H1 (cell line): ENCODE results near the gene TRAF1. TPM values are rescaled to one million over a fixed set of nuclear protein-coding genes. Genes with fewer than 3 reads are reported as not detected.

Source experiments
- CTCF ChIA-PET: fragments of 300-600 bp; sonication (Branson Sonifier 250); formaldehyde crosslinking; loops from one replicate; lab custom pipeline; 2021; ENCODE audit not compliant: partially characterized antibody; lab: Charles Lee
- POLR2A ChIA-PET: fragments of 300-600 bp; sonication (Branson Sonifier 250); formaldehyde crosslinking; loops from one replicate; lab custom pipeline; 2021; ENCODE audit warnings: inconsistent platforms; ENCODE audit not compliant: partially characterized antibody; lab: Charles Lee
- DNase-seq, 2 experiments: peaks; one replicate each; pipeline versions ENCODE4 v3.0.0 to v3.0.0-alpha.2; 2010 to 2022; ENCODE audit warnings: low spot score in 2 of 2, low read depth in 1 of 2, mixed read lengths in 1 of 2
- FAIRE-seq: peaks from 2 replicates; lab custom pipeline; 2011; peaks lifted over from hg19 to GRCh38; lab: Jason Lieb, UNC
- H2AFZ ChIP-seq: 2 replicates; pipeline ENCODE4 v1.8.1; 2012; ENCODE audit warnings: low read length, inconsistent platforms
- H2AK5ac ChIP-seq: 2 replicates; pipeline ENCODE4 v1.6.1; 2013; ENCODE audit warnings: low read depth, low read length
- H2BK120ac ChIP-seq: replicated peaks from 2 replicates; pipeline ENCODE3; 2013; ENCODE audit warnings: low read depth, low read length, inconsistent platforms
- H2BK12ac ChIP-seq: 2 replicates; pipeline ENCODE4 v1.6.1; 2013; ENCODE audit warnings: low read depth, low read length
- H2BK15ac ChIP-seq: 2 replicates; pipeline ENCODE4 v1.6.1; 2013; ENCODE audit warnings: low read length
- H2BK20ac ChIP-seq: 2 replicates; pipeline ENCODE4 v1.6.1; 2013; ENCODE audit warnings: low read length
- H2BK5ac ChIP-seq: 2 replicates; pipeline ENCODE4 v1.6.1; 2013; ENCODE audit warnings: low read depth, low read length
- H3K14ac ChIP-seq: 2 replicates; pipeline ENCODE4 v1.6.1; 2013; ENCODE audit warnings: inconsistent platforms; ENCODE audit not compliant: insufficient read length
- H3K18ac ChIP-seq: 2 replicates; pipeline ENCODE4 v1.6.1; 2013; ENCODE audit warnings: low read length; ENCODE audit errors: extremely low read depth
- H3K23ac ChIP-seq: 2 replicates; pipeline ENCODE4 v1.6.1; 2013; ENCODE audit warnings: inconsistent platforms; ENCODE audit not compliant: insufficient read length
- H3K23me2 ChIP-seq: 2 replicates; pipeline ENCODE4 v1.6.1; 2013; ENCODE audit warnings: low read depth, low read length
- H3K27ac ChIP-seq: 2 replicates; pipeline ENCODE4 v1.6.1; 2011; ENCODE audit warnings: low read depth, low read length, inconsistent platforms
- H3K27me3 ChIP-seq, 4 experiments: replicated peaks in 1 of 4; 1 replicate in 1 of 4; 2 replicates in 3 of 4; pipeline versions ENCODE4 v1.6.1 to v1.8.1; 2011 to 2013; ENCODE audit warnings: low read length in 3 of 4, mild to moderate bottlenecking in 3 of 4, inconsistent platforms in 2 of 4, mixed read lengths in 2 of 4, moderate library complexity in 1 of 4; ENCODE audit not compliant: control insufficient read depth in 3 of 4, insufficient read depth in 3 of 4; ENCODE audit errors: extremely low read depth in 1 of 4
- H3K36me3 ChIP-seq, 4 experiments: 2 replicates each; pipeline versions ENCODE4 v1.6.1 to v1.8.1; 2011 to 2013; ENCODE audit warnings: mild to moderate bottlenecking in 4 of 4, low read length in 3 of 4, moderate library complexity in 2 of 4, control low read depth in 1 of 4, inconsistent platforms in 1 of 4; ENCODE audit not compliant: insufficient read depth in 4 of 4, control insufficient read depth in 2 of 4
- H3K4ac ChIP-seq: replicated peaks from 2 replicates; pipeline ENCODE3; 2013; ENCODE audit warnings: low read length, low read depth, mixed read lengths, inconsistent platforms; ENCODE audit not compliant: insufficient read length
- H3K4me1 ChIP-seq, 4 experiments: replicated peaks in 1 of 4; 1 replicate in 1 of 4; 2 replicates in 3 of 4; pipeline versions ENCODE4 v1.6.1 to v1.8.1; 2011 to 2013; ENCODE audit warnings: low read length in 3 of 4, inconsistent platforms in 2 of 4, mixed read lengths in 1 of 4; ENCODE audit not compliant: insufficient read depth in 4 of 4, control insufficient read depth in 3 of 4
- H3K4me2 ChIP-seq, 2 experiments: 2 replicates each; pipeline versions ENCODE4 v1.6.1 to v1.8.1; 2011 to 2013; ENCODE audit warnings: low read depth in 2 of 2, low read length in 2 of 2, control low read depth in 1 of 2, inconsistent platforms in 1 of 2, mild to moderate bottlenecking in 1 of 2; ENCODE audit not compliant: insufficient read depth in 1 of 2
- H3K4me3 ChIP-seq, 4 experiments: fragments of 200-600, 300-600 bp in 1 of 4; sonication (generic), shearing (Covaris generic), sonication (Bioruptor Twin) in 1 of 4; 2 replicates each; pipeline versions ENCODE4 v1.5.1 to v1.8.1; 2011 to 2016; ENCODE audit warnings: low read length in 4 of 4, low read depth in 3 of 4, control low read depth in 2 of 4, inconsistent platforms in 2 of 4, mild to moderate bottlenecking in 2 of 4, mixed read lengths in 1 of 4, moderate library complexity in 1 of 4; ENCODE audit not compliant: insufficient read depth in 2 of 4; ENCODE audit errors: extremely low read depth in 1 of 4
- H3K56ac ChIP-seq: replicated peaks from 2 replicates; pipeline ENCODE3; 2013; ENCODE audit warnings: low read depth, mild to moderate bottlenecking, mixed read lengths, low read length, inconsistent platforms; ENCODE audit not compliant: insufficient read length
- H3K79me1 ChIP-seq: 2 replicates; pipeline ENCODE4 v1.6.1; 2013; ENCODE audit warnings: low read depth, low read length, control low read depth
- H3K79me2 ChIP-seq, 2 experiments: 2 replicates each; pipeline versions ENCODE4 v1.6.1 to v1.8.1; 2012 to 2013; ENCODE audit warnings: low read length in 2 of 2, mild to moderate bottlenecking in 2 of 2, inconsistent platforms in 1 of 2; ENCODE audit not compliant: insufficient read depth in 2 of 2, control insufficient read depth in 1 of 2
- H3K9ac ChIP-seq, 4 experiments: replicated peaks in 1 of 4; 1 replicate in 1 of 4; 2 replicates in 3 of 4; pipeline versions ENCODE4 v1.6.1 to v1.8.1; 2011 to 2013; ENCODE audit warnings: low read depth in 3 of 4, low read length in 3 of 4, control low read depth in 2 of 4, mild to moderate bottlenecking in 2 of 4, moderate library complexity in 2 of 4, inconsistent platforms in 1 of 4; ENCODE audit errors: extremely low read depth in 1 of 4
- H3K9me3 ChIP-seq, 2 experiments: 2 replicates each; pipeline versions ENCODE4 v1.6.1 to v1.8.1; 2012 to 2013; ENCODE audit warnings: mild to moderate bottlenecking in 2 of 2, moderate library complexity in 2 of 2, control low read depth in 1 of 2, inconsistent platforms in 1 of 2, low read depth in 1 of 2, low read length in 1 of 2, mixed read lengths in 1 of 2; ENCODE audit not compliant: insufficient read depth in 2 of 2
- H4K20me1 ChIP-seq, 2 experiments: replicated peaks in 1 of 2; 2 replicates each; pipeline versions ENCODE3 to v1.8.1; 2011 to 2013; ENCODE audit warnings: inconsistent platforms in 2 of 2, low read length in 2 of 2, mild to moderate bottlenecking in 1 of 2; ENCODE audit not compliant: insufficient read depth in 2 of 2, control insufficient read depth in 1 of 2
- H4K5ac ChIP-seq: 2 replicates; pipeline ENCODE4 v1.6.1; 2013; ENCODE audit warnings: low read length, low read depth, mixed read lengths, inconsistent platforms; ENCODE audit not compliant: insufficient read length
- H4K8ac ChIP-seq: 2 replicates; pipeline ENCODE4 v1.8.0; 2013; ENCODE audit warnings: mild to moderate bottlenecking, moderate library complexity, low read length, inconsistent platforms; ENCODE audit not compliant: insufficient read depth; ENCODE audit errors: extremely low read depth
- H4K91ac ChIP-seq: replicated peaks from 2 replicates; pipeline ENCODE3; 2013; ENCODE audit warnings: low read length, mixed read lengths, inconsistent platforms; ENCODE audit not compliant: insufficient read length
- BRCA1 ChIP-seq: IDR thresholded peaks from 2 replicates; pipeline ENCODE4 v1.6.1; 2012; ENCODE audit warnings: low read depth, low read length, improper control_type of control experiment
- CBX5 ChIP-seq: fragments of 300-800, 300-1000 bp; sonication (generic); IDR thresholded peaks from 2 replicates; pipeline ENCODE4 v1.7.1; 2016; ENCODE audit warnings: antibody characterized with exemption, low read length, low read depth
- CTCF ChIP-seq, 3 experiments: IDR thresholded peaks; 1 replicate in 2 of 3; 2 replicates in 1 of 3; pipeline versions ENCODE4 v1.5.1 to v1.6.1; 2011; ENCODE audit warnings: low read length in 3 of 3, mild to moderate bottlenecking in 3 of 3, inconsistent platforms in 2 of 3, low read depth in 1 of 3, moderate library complexity in 1 of 3; ENCODE audit not compliant: insufficient read depth in 1 of 3; ENCODE audit errors: control extremely low read depth in 1 of 3
- E2F6 ChIP-seq: IDR thresholded peaks from 2 replicates; pipeline ENCODE4 v1.6.1; 2012; ENCODE audit warnings: inconsistent platforms
- EGR1 ChIP-seq: IDR thresholded peaks from 2 replicates; pipeline ENCODE4 v1.6.1; 2011; ENCODE audit warnings: low read depth, low read length, borderline replicate concordance
- MAFK ChIP-seq: IDR thresholded peaks from 2 replicates; pipeline ENCODE4 v1.6.1; 2012; ENCODE audit warnings: low read depth, mild to moderate bottlenecking, improper control_type of control experiment, low read length
- PHF8 ChIP-seq: fragments of 200-600 bp; sonication (generic); conservative IDR thresholded peaks from 2 replicates; pipeline ENCODE4 v1.7.1; 2012; ENCODE audit warnings: low read depth, mild to moderate bottlenecking, inconsistent platforms, low read length, moderate library complexity
- SIX5 ChIP-seq: IDR thresholded peaks from 2 replicates; pipeline ENCODE4 v1.6.1; 2011; ENCODE audit warnings: mild to moderate bottlenecking, low read depth, low read length
- TAF7 ChIP-seq: optimal IDR thresholded peaks from 2 replicates; pipeline ENCODE3; 2011; ENCODE audit warnings: low read depth, mild to moderate bottlenecking, inconsistent platforms, low read length, moderate library complexity, borderline replicate concordance
- TBP ChIP-seq: IDR thresholded peaks from 2 replicates; pipeline ENCODE4 v1.6.1; 2011; ENCODE audit warnings: low read depth, low read length, improper control_type of control experiment
- ZNF274 ChIP-seq: IDR thresholded peaks from 2 replicates; pipeline ENCODE4 v1.7.0; 2012; ENCODE audit warnings: low read length, borderline replicate concordance; ENCODE audit errors: extremely low read depth
- WGBS, 2 experiments: shearing (Covaris generic) in 1 of 2; methylation state at CpG; one replicate each; pipeline versions ENCODE4 v1.1.6 to v1.1.7; 2013 to 2015; ENCODE audit warnings: low lambda C conversion rate in 2 of 2, mixed read lengths in 2 of 2, inconsistent platforms in 1 of 2, low coverage in 1 of 2, missing lambda C conversion rate in 1 of 2; ENCODE audit not compliant: insufficient replicate concordance in 2 of 2, insufficient coverage in 1 of 2, insufficient read length in 1 of 2; ENCODE audit errors: extremely low coverage in 1 of 2, missing lambda C conversion rate in 1 of 2; 5-methylcytosine and 5-hydroxymethylcytosine counted together
- polyA plus RNA-seq, 7 experiments: library from polyadenylated mRNA; depleted of rRNA in 3 of 7; stranded (reverse) in 5 of 7; unstranded in 2 of 7; fragments of >200 nt in 5 of 7; fragments of 200-250 nt in 2 of 7; gene quantifications; 1 replicate in 5 of 7; 2 replicates in 1 of 7; 4 replicates in 1 of 7; pipeline versions ENCODE4 v1.2.1 to v1.2.3, GENCODE V29; 2011 to 2013; ENCODE audit warnings: missing spikeins in 2 of 7, mixed read lengths in 2 of 7
- total RNA-seq: library from RNA; stranded (reverse); fragmentation: NEBNext Ultra II Directional; extraction: Animal tissue kit (Norgen Biotek cat#: 25700); gene quantifications from 2 replicates; pipeline ENCODE4 v1.2.1, GENCODE V29; 2021

The TRAF1 gene
- total and polyA plus RNA-seq, 2 of the 8 experiments (the other 6 are each of a cell fraction or from before 2014, with no cell fraction given): 1.6 to 3.2 TPM

GRCh38 chr9:120914953-120915352 is 11.6 kb downstream of the TRAF1 start:
- Histone ChIP-seq H2BK120ac (no peak overlapping the region), H3K18ac (no peak overlapping the region), H3K23me2 (no peaks in the 10 kb centered on the region), H3K4me2 (no peak overlapping the region), H2AK5ac (no peak overlapping the region), H3K36me3 (no peaks in the 10 kb centered on the region), H3K9me3 (no peaks in the 10 kb centered on the region), H3K4me3 (no peak overlapping the region), H3K27me3 (no peaks in the 10 kb centered on the region; a peak in 1 of 7 replicates), H2BK15ac (no peak overlapping the region), H3K56ac (no peak overlapping the region), H3K27ac (no peak overlapping the region), H4K5ac (no peak overlapping the region), H3K79me1 (no peaks in the 10 kb centered on the region), H2BK5ac (no peak overlapping the region), H3K4ac (no peak overlapping the region), H4K91ac (no peak overlapping the region), H2BK12ac (no peak overlapping the region), H3K9ac (no peak overlapping the region), H4K20me1 (no peaks in the 10 kb centered on the region), H2AFZ (no peak overlapping the region), H2BK20ac (no peak overlapping the region), H3K79me2 (no peaks in the 10 kb centered on the region), H3K23ac (no peak overlapping the region), H3K4me1 (peaks cover 0 to 12% (median 8%) of the 10 kb centered on the region in 4 experiments; a peak in 5 of 7 replicates), H4K8ac (no peak overlapping the region), H3K14ac (no peak overlapping the region)
- CTCF ChIA-PET: interaction anchor here (8.5 kb wide), 1 partner anchor 16 kb away, joined by 71 read pairs; no protein-coding TSS in a partner anchor
- DNase-seq (no peak), FAIRE-seq (no peak)
- WGBS, 2 experiments: 90% methylated on average over 6 of the region's 6 CpGs; no CpG with 5 or more reads in 1 of the 2 experiments
- POLR2A ChIA-PET: interaction anchor here (2.5 kb wide), 1 partner anchor 10 kb away, joined by 7 read pairs; no protein-coding TSS in a partner anchor
- TF ChIP-seq BRCA1: no peak
- TF ChIP-seq TAF7: no peak
- TF ChIP-seq MAFK: no peak
- no peak for TF ChIP-seq TBP
- no peak for TF ChIP-seq EGR1
- no peak for TF ChIP-seq E2F6
- no peak for TF ChIP-seq CBX5
- no peak for TF ChIP-seq SIX5
- no peak for TF ChIP-seq PHF8
- TF ChIP-seq CTCF (IDR thresholded peaks at IDR 0.05; ENCODE audit: control extremely low read depth in 1 of 3, insufficient read depth in 1 of 3, low read depth in 1 of 3, low read length in 3 of 3): no peak
- no peak for TF ChIP-seq ZNF274
